ENCODE data around the gene TOM1.

Gene TOM1

GRCh38 chr22:35316751-35317150 lies 17.1 kb downstream of the TOM1 start:
- no peak overlapping the region for H3K4me3 ChIP-seq (ENCODE audit: low read depth, low read length)
- TF ChIP-seq CTCF (IDR thresholded peaks at IDR 0.05; ENCODE audit: borderline replicate concordance, insufficient read depth, low read depth, low read length), result no peak

- TF ChIP-seq CTCF (IDR thresholded peaks at IDR 0.05; ENCODE audit: borderline replicate concordance, insufficient read depth, low read depth, low read length), result no peak
- no peak overlapping the region for H3K4me3 ChIP-seq (ENCODE audit: low read depth, low read length)
Measured at GRCh38 chr22:35317680-35318290, 18.1 kb downstream of the TOM1 start.

GRCh38 chr22:35318346-35319215 lies 18.9 kb downstream of the TOM1 start:
- H3K4me3 ChIP-seq (ENCODE audit: low read depth, low read length), result no peak overlapping the region
- no peak for TF ChIP-seq CTCF (IDR thresholded peaks at IDR 0.05; ENCODE audit: borderline replicate concordance, insufficient read depth, low read depth, low read length)

- no peak overlapping the region for H3K4me3 ChIP-seq (ENCODE audit: low read depth, low read length)
- TF ChIP-seq CTCF (IDR thresholded peaks at IDR 0.05; ENCODE audit: borderline replicate concordance, insufficient read depth, low read depth, low read length), result no peak
Measured at GRCh38 chr22:35319244-35319985, 19.7 kb downstream of the TOM1 start.

GRCh38 chr22:35322126-35322525 lies 22.4 kb downstream of the TOM1 start:
- no peak overlapping the region for H3K4me3 ChIP-seq (ENCODE audit: low read depth, low read length)
- TF ChIP-seq CTCF (IDR thresholded peaks at IDR 0.05; ENCODE audit: borderline replicate concordance, insufficient read depth, low read depth, low read length), result no peak

- no peak for TF ChIP-seq CTCF (IDR thresholded peaks at IDR 0.05; ENCODE audit: borderline replicate concordance, insufficient read depth, low read depth, low read length)
- no peak overlapping the region for H3K4me3 ChIP-seq (ENCODE audit: low read depth, low read length)
Measured at GRCh38 chr22:35322893-35323292, 23.2 kb downstream of the TOM1 start.
